Fibroblast of skin of left quadriceps (primary cell): Measurements from ENCODE around the gene NKX2-4.
"Not testable (repeated sequence)": the region's sequence is repeated elsewhere in the genome, so short reads cannot be mapped to it uniquely, and the experiment has no call there.

Source experiments
- DNase-seq, 2 experiments: peaks; one replicate each; pipeline ENCODE4 v3.0.0-alpha.2; 2013; ENCODE audit warnings: low read depth in 2 of 2

NKX2-4 gene

GRCh38 chr20:21393816-21394519 is 3.4 kb downstream of the NKX2-4 start:
- DNase-seq, result no peak

- DNase-seq, result no peak
Measured at GRCh38 chr20:21393166-21393565, 4.2 kb downstream of the NKX2-4 start.

GRCh38 chr20:21391972-21392352 is 5.4 kb downstream of the NKX2-4 start:
- no peak for DNase-seq

GRCh38 chr20:21391185-21391971 is 5.9 kb downstream of the NKX2-4 start:
- DNase-seq, result no peak

- DNase-seq, result no peak
Measured at GRCh38 chr20:21390768-21391167, 6.6 kb downstream of the NKX2-4 start.

GRCh38 chr20:21389368-21389767 is 8.0 kb downstream of the NKX2-4 start:
- DNase-seq, result no peak

GRCh38 chr20:21388566-21388965 is 8.8 kb downstream of the NKX2-4 start:
- no peak for DNase-seq

GRCh38 chr20:21387528-21387927 is 9.8 kb downstream of the NKX2-4 start:
- DNase-seq, result no peak

GRCh38 chr20:21386111-21386510 is 11.2 kb downstream of the NKX2-4 start:
- no peak for DNase-seq

- DNase-seq, result no peak
Measured at GRCh38 chr20:21384308-21384892, 12.9 kb downstream of the NKX2-4 start.

GRCh38 chr20:21381619-21382018 is 15.7 kb downstream of the NKX2-4 start:
- DNase-seq, result no peak

GRCh38 chr20:21380711-21381110 is 16.6 kb downstream of the NKX2-4 start:
- DNase-seq, result no peak

- DNase-seq, result no peak
Measured at GRCh38 chr20:21378259-21378658, 19.1 kb downstream of the NKX2-4 start.

- no peak for DNase-seq
Measured at GRCh38 chr20:21377701-21378100, 19.6 kb downstream of the NKX2-4 start.

GRCh38 chr20:21376626-21377025 is 20.7 kb downstream of the NKX2-4 start:
- DNase-seq, result no peak

GRCh38 chr20:21373436-21373835 is 23.9 kb downstream of the NKX2-4 start:
- DNase-seq, result no peak

GRCh38 chr20:21372016-21372415 is 25.3 kb downstream of the NKX2-4 start:
- no peak for DNase-seq

- DNase-seq, result no peak
Measured at GRCh38 chr20:21371193-21371592, 26.1 kb downstream of the NKX2-4 start.

- DNase-seq, result no peak
Measured at GRCh38 chr20:21368791-21369190, 28.5 kb downstream of the NKX2-4 start.

- DNase-seq, result not testable (repeated sequence)
Measured at GRCh38 chr20:21366273-21366672, 31.1 kb downstream of the NKX2-4 start.

- DNase-seq, result no peak
Measured at GRCh38 chr20:21365771-21366170, 31.6 kb downstream of the NKX2-4 start.

- no peak for DNase-seq
Measured at GRCh38 chr20:21364413-21364812, 32.9 kb downstream of the NKX2-4 start.

- DNase-seq, result no peak
Measured at GRCh38 chr20:21361266-21361665, 36.1 kb downstream of the NKX2-4 start.
